Hindlimb muscle (tissue), 1 donor: ENCODE measurements around the gene MRGPRX2. TPM values are rescaled to one million over a fixed set of nuclear protein-coding genes. Genes with fewer than 3 reads are reported as not detected.

Source experiments
- polyA plus RNA-seq: library from polyadenylated mRNA; unstranded; fragments of 120-200 nt; gene quantifications from one replicate; pipeline ENCODE4 v1.2.1, GENCODE V29; 2013; ENCODE audit not compliant: insufficient read length

Gene MRGPRX2
- polyA plus RNA-seq, 1 donor, result not detected

Other genes with a start within 250 kb of the MRGPRX2 start
- not detected for gene MRGPRX1, start 121.3 kb downstream of the MRGPRX2 start, polyA plus RNA-seq
- 6.7 TPM for gene ZDHHC13, start 56.5 kb upstream of the MRGPRX2 start, polyA plus RNA-seq
- gene CSRP3, start 141.3 kb upstream of the MRGPRX2 start, polyA plus RNA-seq, result 496 TPM
- gene E2F8, start 180.2 kb upstream of the MRGPRX2 start, polyA plus RNA-seq, result 19.8 TPM